T-cell (primary cell): ENCODE results near the gene ACKR4. TPM values are rescaled to one million over a fixed set of nuclear protein-coding genes. Genes with fewer than 3 reads are reported as not detected.

ENCODE experiments used
- ATAC-seq, 4 experiments: fragments of 200-7000 bp in 3 of 4; fragments of 150-1000 bp in 1 of 4; cut with Tn5 transposase; replicated peaks in 1 of 4; 1 replicate in 3 of 4; 2 replicates in 1 of 4; pipeline ENCODE4 v1.10.0; 2021; ENCODE audit warnings: moderate library complexity in 3 of 4, mild to moderate bottlenecking in 2 of 4, moderate number of reproducible peaks in 1 of 4
- CTCF ChIA-PET, 2 donors: fragments of 300-600 bp; sonication (Branson Sonifier 250); formaldehyde crosslinking; loops; one replicate each; lab custom pipeline; 2022; ENCODE audit warnings: antibody characterized with exemption in 2 of 2; lab: Charles Lee
- POLR2A ChIA-PET, 2 donors: fragments of 300-600 bp; sonication (Branson Sonifier 250); formaldehyde crosslinking; loops; one replicate each; lab custom pipeline; 2022; ENCODE audit warnings: antibody characterized with exemption in 2 of 2; lab: Charles Lee
- DNase-seq, 35 experiments: peaks; one replicate each; pipeline versions ENCODE4 v3.0.0 to v3.0.0-alpha.2; 2013 to 2023
- H3K27ac ChIP-seq: one replicate; pipeline ENCODE4 v1.5.1; 2013; ENCODE audit warnings: low read length
- H3K27me3 ChIP-seq, 2 experiments: replicated peaks in 1 of 2; 1 replicate in 1 of 2; 2 replicates in 1 of 2; pipeline versions ENCODE4 v1.6.1 to v1.7.0; 2013; ENCODE audit warnings: low read length in 1 of 2, mixed read lengths in 1 of 2; ENCODE audit not compliant: control insufficient read depth in 2 of 2, insufficient read depth in 2 of 2; ENCODE audit errors: extremely low read depth in 1 of 2
- H3K36me3 ChIP-seq, 2 donors: 1 replicate in 1 of 2; 2 replicates in 1 of 2; pipeline versions ENCODE4 v1.6.1 to v1.7.0; 2013; ENCODE audit warnings: low read length in 1 of 2; ENCODE audit not compliant: control insufficient read depth in 2 of 2, insufficient read depth in 1 of 2; ENCODE audit errors: extremely low read depth in 1 of 2
- H3K4me1 ChIP-seq, 2 experiments: 1 replicate in 1 of 2; 2 replicates in 1 of 2; pipeline versions ENCODE4 v1.6.1 to v1.7.0; 2013; ENCODE audit warnings: low read length in 2 of 2, mixed read lengths in 1 of 2; ENCODE audit not compliant: insufficient read depth in 2 of 2, control insufficient read depth in 1 of 2; ENCODE audit errors: extremely low read depth in 1 of 2
- H3K4me3 ChIP-seq, 2 donors: 1 replicate in 1 of 2; 2 replicates in 1 of 2; pipeline versions ENCODE4 v1.5.1 to v1.7.0; 2013; ENCODE audit warnings: mild to moderate bottlenecking in 2 of 2, low read length in 1 of 2, moderate library complexity in 1 of 2; ENCODE audit not compliant: control insufficient read depth in 1 of 2; ENCODE audit errors: extremely low read depth in 1 of 2
- H3K9me3 ChIP-seq: 2 replicates; pipeline ENCODE4 v1.7.0; 2013
- H3K27ac Mint-ChIP-seq, 2 donors: one replicate each; pipeline ENCODE4 v1.8.0; 2020 to 2021; ENCODE audit warnings: mild to moderate bottlenecking in 2 of 2, mixed read lengths in 2 of 2
- H3K27me3 Mint-ChIP-seq, 2 donors: one replicate each; pipeline ENCODE4 v1.8.0; 2021 to 2022; ENCODE audit warnings: mixed read lengths in 2 of 2
- H3K36me3 Mint-ChIP-seq: one replicate; pipeline ENCODE4 v1.8.0; 2021; ENCODE audit warnings: mixed read lengths
- H3K4me1 Mint-ChIP-seq, 3 donors: one replicate each; pipeline ENCODE4 v1.8.0; 2020 to 2022; ENCODE audit warnings: mixed read lengths in 3 of 3, mild to moderate bottlenecking in 1 of 3
- H3K4me3 Mint-ChIP-seq, 3 donors: one replicate each; pipeline ENCODE4 v1.8.0; 2020 to 2022; ENCODE audit warnings: mild to moderate bottlenecking in 3 of 3, mixed read lengths in 3 of 3, moderate library complexity in 3 of 3
- H3K9me3 Mint-ChIP-seq, 3 donors: one replicate each; pipeline ENCODE4 v1.8.0; 2020 to 2022; ENCODE audit warnings: mixed read lengths in 3 of 3
- WGBS: methylation state at CpG from one replicate; pipeline ENCODE4 v1.1.5; 2013; ENCODE audit warnings: missing lambda C conversion rate; ENCODE audit not compliant: insufficient coverage; 5-methylcytosine and 5-hydroxymethylcytosine counted together
- total RNA-seq, 35 experiments: library from RNA in 6 of 35; stranded (reverse) in 6 of 35; fragments of 120-200 nt in 1 of 35; gene quantifications; one replicate each; pipeline versions ENCODE4 v1.2.1 to v1.2.4 and lab custom pipeline; 2013 to 2026

Gene ACKR4
- total RNA-seq (under 1 TPM in 3 of 5 donors, not detected in 2; 0.15 to 0.37 (median 0.25) TPM), total RNA-seq (lab: John Stamatoyannopoulos, UW) (0 to 0.27 (median 0.06) reads per million in 29 experiments)
- total RNA-seq (2013), result 0.17 TPM

DNA sequence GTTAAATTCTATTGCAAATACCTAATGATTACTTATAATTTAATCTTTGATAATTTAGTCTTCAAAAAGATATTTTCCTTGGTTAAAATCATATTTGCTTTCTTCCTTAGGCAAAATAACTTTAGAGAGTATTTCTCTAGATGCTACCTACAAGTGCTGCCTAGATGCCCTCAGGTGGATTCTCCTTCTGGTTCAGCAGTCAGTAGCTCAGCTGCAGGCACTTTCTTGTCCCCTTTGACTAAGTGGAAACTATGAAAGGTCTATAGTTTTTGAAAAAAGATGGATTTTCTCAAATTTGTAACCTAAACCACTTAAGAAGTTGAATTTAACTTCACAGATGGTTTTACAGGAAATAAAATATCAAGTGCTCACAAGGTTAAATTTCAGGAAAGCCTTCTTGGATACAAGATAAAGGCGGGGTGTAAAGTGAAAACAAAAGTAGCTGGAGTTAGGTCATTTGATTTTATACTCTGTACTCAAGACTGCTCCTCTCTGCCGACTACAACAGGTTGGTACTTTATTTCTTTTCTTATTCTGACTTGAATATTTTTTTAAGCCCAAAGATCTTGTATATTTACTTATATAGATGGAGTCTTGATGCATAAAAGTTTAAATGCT, at the start of gene ACKR4:
Gene ACKR4 (plus strand): TSS at position 455 of the 618 bp plus-strand sequence. CDS start 3,128 bp downstream, outside the sequence.
- DNase-seq, result no peak
- H3K27ac Mint-ChIP-seq, result no peak within 1 kb of the TSS
- no peaks in the 10 kb centered on the region for H3K9me3 Mint-ChIP-seq
- H3K27me3 Mint-ChIP-seq, result no peaks in the 10 kb centered on the region
- Histone ChIP-seq H3K4me3 (no peak within 1 kb of the TSS), H3K9me3 (no peaks in the 10 kb centered on the region), H3K27me3 (no peaks in the 10 kb centered on the region), H3K27ac (no peak within 1 kb of the TSS), H3K36me3 (peaks cover 4 to 17% of the 10 kb centered on the region in 2 donors), H3K4me1 (no peaks in the 10 kb centered on the region)
- ChIA-PET CTCF (no interaction called here), POLR2A (interaction anchor here in 1 of 2 donors (0.7 kb wide), 1 partner anchor 69 kb away, joined by 7 read pairs; no protein-coding TSS in a partner anchor)
- H3K36me3 Mint-ChIP-seq, result peaks cover 51% of the 10 kb centered on the region
- no CpG with 5 or more reads among the region's 2 CpGs for WGBS
- ATAC-seq, result no peak
- no peaks in the 10 kb centered on the region for H3K4me1 Mint-ChIP-seq
- no peak within 1 kb of the TSS for H3K4me3 Mint-ChIP-seq

DNA sequence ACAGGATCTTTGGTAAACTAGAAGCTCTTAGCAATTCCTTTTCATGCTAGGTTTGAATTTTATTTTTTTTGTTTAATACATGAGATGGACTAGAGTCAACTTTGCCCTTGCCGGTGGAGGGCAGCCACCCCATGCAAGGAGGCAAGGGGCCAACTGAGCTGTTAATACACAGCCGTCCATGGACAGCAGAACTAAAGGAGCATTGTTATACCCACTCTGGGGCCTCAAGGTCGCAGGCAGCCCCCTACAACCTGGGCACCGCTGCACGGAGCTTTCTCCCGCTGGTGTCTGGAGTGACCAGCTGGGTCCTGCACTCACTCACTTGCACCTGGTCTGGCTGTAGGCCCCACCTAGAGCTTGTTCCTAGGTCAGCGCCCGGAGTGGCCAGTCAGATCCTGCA, 47.9 kb upstream of the ACKR4 start:
- Mint-ChIP-seq H3K27ac (no peak overlapping the region), H3K4me1 (peaks cover 16 to 17% (median 16%) of the 10 kb centered on the region in 3 donors), H3K36me3 (no peaks in the 10 kb centered on the region), H3K4me3 (no peak overlapping the region), H3K27me3 (no peaks in the 10 kb centered on the region), H3K9me3 (no peaks in the 10 kb centered on the region)
- ChIA-PET CTCF (no interaction called here), POLR2A (no interaction called here)
- Histone ChIP-seq H3K4me1 (peaks cover 0 to 9% of the 10 kb centered on the region in 2 experiments), H3K27ac (no peak overlapping the region), H3K9me3 (no peaks in the 10 kb centered on the region), H3K27me3 (no peaks in the 10 kb centered on the region), H3K4me3 (no peak overlapping the region), H3K36me3 (no peaks in the 10 kb centered on the region)
- ATAC-seq (no peak), DNase-seq (no peak)
- 100% methylated on average over 5 of the region's 8 CpGs for WGBS

DNA sequence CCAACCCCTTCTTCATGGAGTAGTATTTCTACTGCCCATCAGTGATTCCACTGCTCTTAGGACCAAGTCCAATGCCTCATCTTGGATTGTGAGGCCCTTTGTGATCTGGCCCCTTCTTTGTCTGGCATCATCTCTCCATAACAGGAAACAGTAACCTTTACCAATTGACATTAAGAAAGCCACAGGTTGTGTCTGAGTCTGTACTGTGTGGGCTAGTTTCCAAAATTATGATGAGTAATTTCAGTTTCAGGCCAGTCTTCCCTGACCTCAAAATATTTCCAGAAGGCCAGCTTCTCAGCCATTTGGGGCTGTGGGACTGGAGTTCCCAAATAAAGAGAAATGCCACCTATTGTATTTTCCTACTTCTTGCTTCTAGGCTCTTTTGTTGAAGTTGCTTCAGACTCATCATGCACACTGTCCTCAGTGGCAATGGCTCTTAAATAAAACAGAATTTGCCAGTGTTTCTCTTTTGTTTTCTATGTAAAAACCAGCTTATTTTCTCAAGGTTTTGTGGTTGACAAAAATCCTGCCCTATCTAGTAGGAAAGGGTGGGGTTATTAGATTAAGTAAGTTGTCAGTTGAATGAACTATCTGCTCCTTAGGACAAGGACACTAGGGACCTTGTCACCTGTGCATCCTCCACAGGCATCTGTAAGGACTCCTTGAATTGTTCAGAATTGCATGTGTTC, 47.0 kb upstream of the ACKR4 start:
- Histone ChIP-seq H3K36me3 (no peaks in the 10 kb centered on the region), H3K4me1 (peaks cover 0 to 9% of the 10 kb centered on the region in 2 experiments), H3K4me3 (no peak overlapping the region), H3K27me3 (no peaks in the 10 kb centered on the region), H3K9me3 (no peaks in the 10 kb centered on the region), H3K27ac (no peak overlapping the region)
- no peaks in the 10 kb centered on the region for H3K9me3 Mint-ChIP-seq
- H3K27me3 Mint-ChIP-seq, result no peaks in the 10 kb centered on the region
- H3K4me3 Mint-ChIP-seq, result no peak overlapping the region
- ChIA-PET POLR2A (no interaction called here), CTCF (no interaction called here)
- H3K4me1 Mint-ChIP-seq, result peaks cover 16 to 17% (median 16%) of the 10 kb centered on the region in 3 donors
- DNase-seq, result no peak
- peak overlapping the region; percentile 49 to 66 for H3K27ac Mint-ChIP-seq
- no peaks in the 10 kb centered on the region for H3K36me3 Mint-ChIP-seq
- ATAC-seq, result peak in 3 of 4 experiments; percentile 26 to 56 (median 27)

DNA sequence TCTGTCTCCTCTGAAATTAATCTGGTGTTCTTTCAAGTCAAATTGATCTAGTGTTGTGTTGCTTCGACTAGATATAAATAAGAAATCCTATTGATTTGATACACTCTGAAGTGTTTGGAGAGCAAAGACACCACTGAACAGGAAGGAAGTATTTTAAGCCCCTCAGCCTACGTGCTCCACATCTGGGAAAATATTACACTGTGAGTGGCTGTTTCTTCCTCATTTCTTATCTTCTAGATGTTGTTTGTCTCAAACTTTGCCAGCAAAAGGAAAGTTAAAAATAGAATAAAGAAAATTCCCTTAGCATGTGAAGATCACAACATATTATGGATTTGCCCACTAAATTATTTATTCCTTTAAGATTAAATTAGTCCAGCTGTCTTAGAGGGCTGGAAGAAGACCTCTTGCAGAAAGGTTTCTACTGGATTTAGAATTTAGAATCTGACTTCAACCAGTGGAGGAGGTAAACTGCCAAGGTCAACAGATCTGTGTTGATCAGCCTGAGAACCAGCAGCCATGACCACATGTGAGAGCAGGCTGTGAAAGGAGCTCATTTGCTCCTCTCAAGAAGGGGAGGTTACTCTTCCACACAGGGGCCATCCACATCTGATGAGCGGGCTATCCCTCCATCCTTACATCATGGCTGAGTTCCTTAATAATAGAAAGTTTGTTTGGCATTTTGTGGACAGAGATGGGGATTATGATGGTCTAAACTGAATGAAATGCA, 46.3 kb upstream of the ACKR4 start:
- H3K4me1 Mint-ChIP-seq, result peaks cover 16 to 17% (median 16%) of the 10 kb centered on the region in 3 donors
- no peak overlapping the region for H3K27ac ChIP-seq
- peaks cover 0 to 9% of the 10 kb centered on the region in 2 experiments for H3K4me1 ChIP-seq
- CTCF ChIA-PET, result no interaction called here
- WGBS, result no CpG with 5 or more reads among the region's 3 CpGs
- POLR2A ChIA-PET, result no interaction called here
- no peaks in the 10 kb centered on the region for H3K9me3 Mint-ChIP-seq
- H3K36me3 ChIP-seq, result no peaks in the 10 kb centered on the region
- peak overlapping the region; percentile 1 to 66 for H3K27ac Mint-ChIP-seq
- H3K27me3 Mint-ChIP-seq, result no peaks in the 10 kb centered on the region
- ATAC-seq, result peak in 1 of 4 experiments; percentile 23
- DNase-seq, result no peak
- H3K4me3 ChIP-seq, result no peak overlapping the region
- H3K27me3 ChIP-seq, result no peaks in the 10 kb centered on the region
- peaks cover under 1% of the 10 kb centered on the region for H3K36me3 Mint-ChIP-seq
- no peaks in the 10 kb centered on the region for H3K9me3 ChIP-seq
- no peak overlapping the region for H3K4me3 Mint-ChIP-seq

DNA sequence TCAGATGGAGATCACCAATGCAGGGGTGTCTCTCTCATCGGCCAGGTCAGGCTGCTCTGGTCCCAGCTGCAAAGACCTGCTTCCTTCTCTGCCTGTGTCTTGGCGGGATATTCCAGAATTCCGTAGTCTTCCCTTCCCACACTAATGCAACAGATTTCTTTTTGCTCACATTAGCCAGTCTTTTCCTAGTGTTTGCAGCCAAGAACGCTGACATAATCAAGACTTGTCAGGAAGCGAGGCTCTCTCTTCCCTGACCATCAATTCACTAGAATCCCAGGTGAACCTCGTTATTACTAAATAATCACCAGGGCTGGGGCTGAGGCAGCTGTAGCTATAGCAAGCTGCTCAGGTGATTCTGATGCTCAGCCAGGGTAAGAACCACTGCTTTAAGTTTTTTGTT, 43.2 kb upstream of the ACKR4 start:
- peaks cover 16 to 17% (median 16%) of the 10 kb centered on the region in 3 donors for H3K4me1 Mint-ChIP-seq
- H3K36me3 ChIP-seq, result no peaks in the 10 kb centered on the region
- no peaks in the 10 kb centered on the region for H3K27me3 Mint-ChIP-seq
- CTCF ChIA-PET, result interaction anchor here in 1 of 2 donors (0.9 kb wide), 1 partner anchor 12 kb away, joined by 3 read pairs; no protein-coding TSS in a partner anchor
- ATAC-seq (no peak), DNase-seq (no peak)
- no peaks in the 10 kb centered on the region for H3K9me3 Mint-ChIP-seq
- no peak overlapping the region for H3K27ac ChIP-seq
- peaks cover 0 to 9% of the 10 kb centered on the region in 2 experiments for H3K4me1 ChIP-seq
- H3K4me3 ChIP-seq, result no peak overlapping the region
- 91% methylated on average over 4 of the region's 6 CpGs for WGBS
- POLR2A ChIA-PET, result no interaction called here
- H3K27me3 ChIP-seq, result no peaks in the 10 kb centered on the region
- peaks cover 8% of the 10 kb centered on the region for H3K36me3 Mint-ChIP-seq
- H3K9me3 ChIP-seq, result no peaks in the 10 kb centered on the region
- H3K27ac Mint-ChIP-seq, result no peak overlapping the region
- no peak overlapping the region for H3K4me3 Mint-ChIP-seq

DNA sequence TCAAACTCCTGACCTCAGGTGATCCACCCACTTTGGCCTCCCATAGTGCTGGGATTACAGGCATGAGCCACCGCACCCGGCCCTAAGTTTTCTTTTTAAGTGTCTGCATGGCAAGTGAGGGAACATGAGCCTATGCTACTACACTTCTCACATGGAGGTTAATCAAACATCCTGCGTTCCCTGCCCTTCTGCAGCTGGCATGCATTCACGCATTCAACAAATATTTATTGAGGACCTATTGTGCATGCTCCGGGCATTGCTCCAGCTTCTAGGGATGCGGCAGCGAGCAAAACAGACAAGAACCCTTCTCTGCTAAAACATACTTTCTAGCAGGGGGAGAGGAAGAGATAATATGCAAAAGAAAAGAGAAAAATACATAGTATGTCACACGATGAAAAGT, 42.6 kb upstream of the ACKR4 start:
- H3K9me3 Mint-ChIP-seq, result no peaks in the 10 kb centered on the region
- no peak for DNase-seq

More for the DNA sequence above, 42.6 kb upstream of the ACKR4 start:
- Histone ChIP-seq H3K4me1 (peaks cover 0 to 9% of the 10 kb centered on the region in 2 experiments), H3K36me3 (no peaks in the 10 kb centered on the region), H3K27ac (no peak overlapping the region), H3K9me3 (no peaks in the 10 kb centered on the region), H3K27me3 (no peaks in the 10 kb centered on the region), H3K4me3 (no peak overlapping the region)
- Mint-ChIP-seq H3K4me3 (no peak overlapping the region), H3K36me3 (peaks cover 10% of the 10 kb centered on the region), H3K27ac (no peak overlapping the region), H3K27me3 (no peaks in the 10 kb centered on the region), H3K4me1 (peaks cover 16% of the 10 kb centered on the region in 3 donors)
- ChIA-PET CTCF (no interaction called here), POLR2A (interaction anchor here in 1 of 2 donors (0.6 kb wide), 1 partner anchor 14 kb away, joined by 12 read pairs; no protein-coding TSS in a partner anchor)
- WGBS, result 94% methylated on average over 2 of the region's 8 CpGs
- no peak for ATAC-seq
